GM12874 (cell line): Measurements from ENCODE around the gene TTC27.

ENCODE experiments used
- TF ChIP-seq, protein P1 (sequence below): IDR thresholded peaks from 2 replicates; pipeline ENCODE4 v1.5.1; 2011; ENCODE audit warnings: low read depth, mild to moderate bottlenecking, control low read depth, low read length, moderate library complexity; ENCODE audit not compliant: insufficient read depth

Gene TTC27

DNA sequence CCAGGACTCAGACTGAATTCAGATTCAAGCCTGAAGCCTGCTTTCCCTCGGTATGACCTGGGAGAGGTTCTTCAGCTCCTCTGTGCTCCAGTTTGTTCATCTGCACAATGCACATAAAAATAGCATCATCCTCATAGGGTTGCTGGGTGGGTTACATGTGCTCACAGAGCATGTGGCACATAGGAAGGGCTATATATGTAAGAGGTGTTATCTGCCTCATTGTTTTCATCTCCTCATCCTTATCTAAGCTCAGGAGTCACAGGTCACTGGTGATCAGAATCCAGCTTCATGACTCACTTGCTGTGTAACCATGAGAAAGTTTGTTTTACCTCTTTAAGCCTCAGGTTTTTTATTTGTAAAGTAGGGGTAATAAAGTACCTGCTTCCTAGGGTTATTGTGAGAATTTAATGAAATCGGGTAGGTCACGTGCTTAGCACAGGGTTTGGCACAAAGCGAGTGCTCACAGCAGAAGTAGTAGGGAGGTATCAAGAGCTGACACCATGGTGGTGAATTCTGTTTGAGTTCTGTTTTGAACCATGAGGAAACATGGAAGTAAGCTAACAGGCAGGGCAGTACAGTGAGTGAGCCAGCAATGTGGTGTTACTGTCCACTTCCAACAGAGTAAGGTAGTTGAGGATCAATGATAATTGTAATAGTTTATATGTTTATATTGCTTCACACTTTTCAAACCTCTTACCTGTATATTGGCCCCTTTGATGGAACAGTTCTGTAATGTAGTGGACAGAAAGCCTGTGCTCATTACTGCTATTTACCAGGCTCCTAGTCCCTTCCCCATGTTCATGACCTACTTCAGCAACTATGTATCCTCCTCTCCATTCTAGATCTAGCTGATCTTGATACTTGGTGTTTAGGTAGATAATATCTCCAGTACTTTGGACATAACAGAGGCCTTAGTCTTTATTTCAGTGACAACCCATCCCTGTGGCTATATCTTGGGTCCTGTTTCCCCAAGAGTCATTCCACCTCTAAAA is 177.6 kb downstream of the TTC27 start:
- TF ChIP-seq, protein P1, sequence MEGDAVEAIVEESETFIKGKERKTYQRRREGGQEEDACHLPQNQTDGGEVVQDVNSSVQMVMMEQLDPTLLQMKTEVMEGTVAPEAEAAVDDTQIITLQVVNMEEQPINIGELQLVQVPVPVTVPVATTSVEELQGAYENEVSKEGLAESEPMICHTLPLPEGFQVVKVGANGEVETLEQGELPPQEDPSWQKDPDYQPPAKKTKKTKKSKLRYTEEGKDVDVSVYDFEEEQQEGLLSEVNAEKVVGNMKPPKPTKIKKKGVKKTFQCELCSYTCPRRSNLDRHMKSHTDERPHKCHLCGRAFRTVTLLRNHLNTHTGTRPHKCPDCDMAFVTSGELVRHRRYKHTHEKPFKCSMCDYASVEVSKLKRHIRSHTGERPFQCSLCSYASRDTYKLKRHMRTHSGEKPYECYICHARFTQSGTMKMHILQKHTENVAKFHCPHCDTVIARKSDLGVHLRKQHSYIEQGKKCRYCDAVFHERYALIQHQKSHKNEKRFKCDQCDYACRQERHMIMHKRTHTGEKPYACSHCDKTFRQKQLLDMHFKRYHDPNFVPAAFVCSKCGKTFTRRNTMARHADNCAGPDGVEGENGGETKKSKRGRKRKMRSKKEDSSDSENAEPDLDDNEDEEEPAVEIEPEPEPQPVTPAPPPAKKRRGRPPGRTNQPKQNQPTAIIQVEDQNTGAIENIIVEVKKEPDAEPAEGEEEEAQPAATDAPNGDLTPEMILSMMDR = no peak

DNA sequence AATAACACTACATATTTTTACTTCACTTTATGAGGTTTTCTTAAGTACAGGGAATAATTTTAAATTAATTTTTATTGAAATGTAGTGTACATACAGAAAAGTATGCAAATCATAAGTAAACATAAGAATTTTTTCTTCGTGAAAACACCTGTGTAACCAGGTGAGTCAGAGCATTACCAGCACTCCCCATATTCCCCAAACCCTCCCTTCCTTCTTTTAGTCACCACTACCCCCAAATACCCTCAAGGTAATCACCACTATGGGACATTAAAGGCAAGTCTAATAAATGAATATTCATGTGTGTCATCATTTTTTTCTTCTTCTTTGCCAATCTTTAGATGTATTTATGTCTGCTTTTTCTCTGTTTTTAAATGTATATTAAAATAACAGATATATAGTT is 179.0 kb downstream of the TTC27 start:
- TF ChIP-seq, protein P1 = no peak

DNA sequence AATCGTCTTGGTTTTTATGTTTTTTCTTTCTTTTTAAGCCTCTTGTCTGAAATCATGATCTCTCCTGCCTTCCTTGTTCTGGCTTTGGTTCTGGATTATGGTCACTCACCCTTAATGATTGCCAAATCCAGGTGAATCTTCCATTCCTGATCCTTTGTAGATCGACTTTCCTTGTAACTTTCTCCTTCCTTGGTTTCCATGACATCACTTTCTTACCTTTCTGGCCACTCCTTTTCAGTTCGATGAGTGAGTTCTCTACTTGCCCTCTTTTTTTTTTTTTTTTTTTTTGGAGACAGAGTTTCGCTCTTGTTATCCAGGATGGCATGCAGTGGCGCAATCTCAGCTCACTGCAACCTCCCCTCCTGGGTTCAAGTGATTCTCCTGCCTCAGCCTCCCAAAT is 179.8 kb downstream of the TTC27 start:
- TF ChIP-seq, protein P1 = no peak

DNA sequence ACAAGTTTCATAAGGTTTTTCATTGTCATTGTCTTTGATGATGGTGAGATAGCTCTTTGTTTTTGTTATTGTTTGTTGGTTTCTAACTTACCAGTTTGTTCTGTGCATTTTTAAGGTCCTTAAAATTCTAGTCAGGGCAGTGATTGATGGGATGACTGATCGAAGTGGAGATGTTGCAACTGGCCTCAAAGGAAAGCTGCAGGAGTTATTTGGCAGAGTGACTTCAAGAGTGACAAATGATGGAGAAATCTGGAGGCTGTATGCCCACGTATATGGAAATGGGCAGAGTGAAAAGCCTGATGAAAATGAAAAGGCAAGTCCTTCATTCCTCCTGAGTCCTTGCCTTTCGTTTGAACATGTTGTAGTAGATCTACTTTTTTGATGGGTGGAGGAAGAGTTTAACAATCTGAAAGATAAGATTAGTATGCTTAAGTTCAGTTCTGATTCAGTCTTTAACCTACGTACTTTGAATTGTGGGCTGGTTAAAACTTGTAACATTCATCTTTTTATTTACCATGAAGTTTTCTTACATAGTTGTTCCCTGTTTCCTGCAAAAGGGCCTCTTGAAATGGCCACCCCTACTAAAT is 183.2 kb downstream of the TTC27 start:
- TF ChIP-seq, protein P1 = no peak

DNA sequence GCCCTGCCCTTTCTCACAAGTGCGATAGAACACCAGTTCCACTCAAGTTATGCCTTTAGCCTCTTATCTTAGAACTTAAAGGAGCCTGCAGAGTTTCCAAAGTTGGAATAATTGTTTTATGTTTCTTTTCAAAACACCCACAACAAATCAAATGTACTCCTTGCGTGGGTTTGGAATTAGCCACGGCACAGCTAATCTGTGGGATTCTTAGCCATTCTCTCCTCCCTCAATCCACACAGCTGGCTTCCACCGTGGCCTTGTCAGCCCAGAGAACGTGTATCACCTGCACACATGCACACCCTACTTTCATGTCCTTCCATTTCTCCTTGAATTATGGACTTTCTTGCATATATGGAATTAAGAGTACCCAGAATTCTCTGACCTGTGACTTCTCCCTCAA is 183.8 kb downstream of the TTC27 start:
- TF ChIP-seq, protein P1 = no peak

DNA sequence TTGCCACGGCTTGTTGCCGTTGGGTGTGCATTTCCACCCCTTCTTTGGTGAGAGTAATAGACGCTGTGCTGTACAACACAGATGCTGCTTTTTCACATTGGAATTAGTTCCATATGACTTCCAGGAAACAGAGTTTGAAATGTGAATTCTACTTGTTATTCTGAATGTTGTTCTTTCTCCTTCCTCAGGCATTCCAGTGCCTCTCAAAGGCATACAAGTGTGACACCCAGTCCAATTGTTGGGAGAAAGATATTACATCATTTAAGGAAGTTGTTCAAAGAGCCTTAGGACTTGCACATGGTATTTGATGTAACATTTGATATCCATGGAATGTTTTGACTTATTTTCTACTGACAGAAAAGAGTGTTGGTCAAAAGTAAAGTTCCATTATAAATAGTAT is 184.5 kb downstream of the TTC27 start:
- TF ChIP-seq, protein P1 = no peak

DNA sequence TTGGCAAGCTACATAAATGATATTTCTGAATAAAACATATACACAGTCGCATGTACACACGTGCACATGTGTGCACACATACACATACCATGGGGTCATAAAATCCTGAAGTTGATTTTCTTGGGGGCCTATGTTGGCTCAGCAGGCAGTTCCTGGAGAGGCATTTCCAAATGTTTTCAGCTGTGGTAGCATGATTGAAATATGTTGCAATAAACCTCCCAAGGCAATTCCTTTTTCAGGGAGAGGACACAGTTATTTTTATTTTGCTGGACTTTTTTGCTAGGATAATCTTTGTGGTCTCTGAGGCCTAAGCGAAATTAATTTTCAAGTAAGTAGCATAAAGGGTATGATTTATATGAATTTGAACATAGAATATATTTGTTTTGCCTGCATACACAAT is 192.2 kb downstream of the TTC27 start:
- TF ChIP-seq, protein P1 = no peak
